HG03354 (cell line): ENCODE measurements around the gene CFAP77.

Experiments
- ATAC-seq: cut with Tn5 transposase; IDR thresholded peaks from one replicate; pipeline ENCODE4 v1.9.1; 2021; ENCODE audit warnings: mild to moderate bottlenecking; ENCODE audit not compliant: unreplicated experiment, poor library complexity, severe bottlenecking

Gene CFAP77

GRCh38 chr9:132507670-132508469 lies 97.9 kb downstream of the CFAP77 start:
- no peak for ATAC-seq

DNA sequence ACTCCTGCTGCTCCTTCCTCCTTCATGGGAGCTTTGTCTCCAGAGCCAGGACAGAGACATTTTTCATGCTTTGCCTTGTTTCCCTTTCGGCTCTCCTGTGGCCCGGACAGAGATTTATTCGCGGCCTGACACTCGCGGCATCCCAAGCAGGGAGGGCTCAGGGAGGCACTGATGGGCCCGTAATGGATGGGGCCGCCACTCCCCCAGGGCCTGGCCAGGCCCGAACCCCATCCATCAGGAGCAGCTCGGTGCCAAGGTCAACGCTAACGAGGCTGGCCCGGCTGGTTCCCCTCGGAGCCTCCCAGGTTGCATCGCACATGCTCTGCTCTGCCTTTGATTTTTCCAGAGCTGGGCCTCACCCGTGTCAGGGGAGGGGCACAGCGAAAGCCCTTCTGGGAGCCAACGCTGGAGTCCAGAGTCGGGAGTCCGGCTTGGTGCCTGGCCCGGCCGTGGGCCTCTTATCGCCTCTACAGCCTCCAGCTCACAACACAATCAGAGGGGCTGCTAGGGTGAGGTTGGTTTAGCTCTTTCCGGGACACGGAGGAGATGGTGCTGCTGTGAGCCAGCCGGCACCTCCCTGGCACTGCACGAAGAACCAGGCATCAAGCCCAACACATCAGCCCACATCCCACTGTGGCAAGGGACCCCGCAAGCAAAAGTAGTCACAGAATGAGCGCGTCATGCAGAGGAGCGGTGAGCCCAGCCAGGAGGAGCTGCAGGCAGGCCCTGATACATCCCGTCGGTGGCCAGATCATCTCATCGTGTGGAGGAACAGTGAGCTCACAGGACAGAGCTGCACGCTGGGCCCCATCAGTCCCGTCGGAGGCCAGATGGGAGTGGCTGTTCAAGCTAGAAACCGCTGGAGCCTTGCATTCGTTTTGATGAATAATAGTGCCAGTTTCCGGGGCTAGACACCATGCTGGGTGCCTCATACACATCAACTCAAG lies 100.2 kb downstream of the CFAP77 start:
- no peak for ATAC-seq

DNA sequence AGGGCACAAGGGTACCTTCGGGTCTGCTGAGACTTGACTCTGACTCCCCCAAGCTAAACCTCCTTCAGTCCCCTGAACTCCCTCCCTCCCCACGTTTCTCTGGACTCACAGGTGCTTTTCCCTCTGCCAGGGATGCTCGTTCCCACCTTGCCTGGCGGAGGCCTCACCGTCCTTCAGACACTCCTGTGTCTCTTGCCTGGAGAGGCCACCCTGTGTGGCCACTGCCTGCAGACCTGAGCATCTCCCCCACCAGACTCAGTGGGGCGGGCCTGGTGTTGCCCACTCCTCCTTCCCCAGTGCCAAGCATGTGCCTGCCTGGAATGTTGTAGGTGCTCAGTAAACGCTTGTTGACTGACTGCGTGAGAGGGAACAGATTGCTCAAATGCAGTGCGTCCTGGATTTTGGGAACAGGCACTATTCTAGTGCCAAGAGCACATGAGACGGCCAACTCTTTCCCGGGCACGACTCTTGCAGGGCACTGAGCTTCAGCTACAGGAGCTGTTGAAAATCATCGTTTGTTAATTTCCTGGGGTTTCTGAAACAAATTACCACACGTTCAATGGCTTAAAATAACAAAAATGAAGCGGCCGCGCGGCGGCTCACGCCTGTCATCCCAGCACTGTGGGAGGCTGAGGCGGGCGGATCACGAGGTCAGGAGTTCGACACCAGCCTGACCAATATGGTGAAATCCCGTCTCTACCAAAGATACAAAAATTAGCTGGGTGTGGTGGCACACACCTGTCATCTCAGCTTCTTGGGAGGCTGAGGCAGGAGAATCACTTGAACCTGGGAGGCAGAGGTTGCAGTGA lies 101.4 kb downstream of the CFAP77 start:
- no peak for ATAC-seq

DNA sequence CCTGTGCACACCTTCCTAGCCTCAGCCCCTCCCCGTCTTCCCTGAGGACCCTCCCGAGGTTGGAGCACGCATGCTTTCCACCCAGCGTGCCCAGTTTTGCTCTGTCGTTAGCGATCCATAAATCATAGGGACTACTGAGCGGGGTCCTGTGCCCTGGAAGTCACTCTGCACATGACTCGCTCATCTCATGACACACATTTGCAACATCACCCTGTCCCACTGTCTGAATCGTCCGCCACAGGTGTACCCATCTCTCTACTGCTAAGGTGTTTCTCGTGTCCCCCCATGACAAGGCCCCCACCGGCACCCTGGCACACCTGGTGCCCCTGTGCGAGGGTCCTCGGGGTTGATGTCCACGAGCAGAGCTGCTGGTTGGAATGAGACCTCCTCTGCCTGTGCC lies 103.4 kb downstream of the CFAP77 start:
- ATAC-seq = no peak

DNA sequence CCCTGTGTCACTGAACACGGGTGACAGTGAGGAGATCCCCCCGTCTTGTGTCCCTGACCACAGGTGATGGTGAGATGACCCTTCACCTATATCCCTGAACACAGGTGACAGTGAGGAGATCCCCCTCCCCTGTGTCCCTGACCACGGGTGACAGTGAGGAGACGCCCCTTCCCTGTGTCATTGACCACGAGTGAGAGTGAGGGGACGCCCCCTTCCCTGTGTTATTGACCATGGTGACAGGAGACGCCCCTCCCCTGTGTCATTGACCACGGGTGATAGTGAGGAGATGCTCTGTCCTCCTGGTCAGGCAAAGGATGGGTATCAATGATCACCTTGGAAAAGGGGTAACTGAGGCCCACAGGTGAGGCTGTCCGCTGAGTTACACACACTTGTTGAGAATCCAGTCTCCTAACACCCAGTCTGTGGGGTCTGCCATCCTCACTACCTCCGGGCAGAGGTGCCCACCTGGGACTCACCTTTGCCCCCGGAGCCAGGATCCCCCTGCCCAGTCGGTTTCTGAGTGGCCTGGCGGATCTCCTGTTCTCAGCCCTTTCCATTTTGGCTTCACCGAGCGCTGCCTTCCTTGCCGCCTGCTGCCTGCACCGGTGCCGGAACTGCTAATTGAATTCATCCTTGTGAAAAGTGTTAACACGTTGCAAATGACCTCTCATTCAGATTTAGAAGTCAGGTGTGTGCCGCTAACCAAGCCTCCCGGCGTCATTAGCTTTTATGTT lies 104.2 kb downstream of the CFAP77 start:
- ATAC-seq = no peak

DNA sequence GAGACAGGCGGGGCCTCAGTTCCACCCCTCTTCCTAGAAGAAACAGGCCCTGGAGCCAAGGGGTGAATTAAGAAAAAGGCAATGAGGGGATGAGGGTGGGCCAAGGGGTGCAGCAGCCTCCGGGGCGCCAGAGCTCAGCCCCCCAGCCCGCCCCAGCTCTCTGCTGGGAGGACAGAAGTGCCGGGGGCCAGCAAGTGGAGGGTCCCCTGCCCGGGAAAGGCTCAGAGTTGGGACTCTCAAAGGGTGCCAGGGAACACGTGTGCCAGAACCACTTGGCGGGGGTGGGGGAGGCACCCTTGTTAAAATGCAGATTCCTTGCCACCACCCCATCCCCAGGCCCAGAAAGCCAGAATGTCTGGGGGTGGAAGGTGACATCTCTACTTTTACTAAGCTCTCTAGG lies 104.8 kb downstream of the CFAP77 start:
- ATAC-seq = no peak

DNA sequence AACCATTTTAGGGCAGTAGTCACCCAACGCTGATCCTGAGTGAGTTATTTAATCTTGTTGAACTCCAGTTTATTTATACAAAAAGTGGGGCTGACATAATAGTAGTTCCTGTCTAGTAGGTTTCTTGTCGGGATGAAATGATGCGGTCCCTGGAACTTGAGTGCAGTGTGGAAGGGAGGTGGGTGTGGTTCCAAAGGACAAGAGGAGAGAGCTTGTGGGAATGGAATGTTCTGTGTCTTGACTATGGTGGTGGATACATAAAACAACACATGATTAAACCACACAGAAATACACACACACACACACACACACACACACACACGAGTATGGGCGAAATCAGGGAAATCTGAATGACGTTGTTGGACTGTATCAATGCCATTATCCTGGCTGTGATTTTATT lies 106.3 kb downstream of the CFAP77 start:
- ATAC-seq = no peak

DNA sequence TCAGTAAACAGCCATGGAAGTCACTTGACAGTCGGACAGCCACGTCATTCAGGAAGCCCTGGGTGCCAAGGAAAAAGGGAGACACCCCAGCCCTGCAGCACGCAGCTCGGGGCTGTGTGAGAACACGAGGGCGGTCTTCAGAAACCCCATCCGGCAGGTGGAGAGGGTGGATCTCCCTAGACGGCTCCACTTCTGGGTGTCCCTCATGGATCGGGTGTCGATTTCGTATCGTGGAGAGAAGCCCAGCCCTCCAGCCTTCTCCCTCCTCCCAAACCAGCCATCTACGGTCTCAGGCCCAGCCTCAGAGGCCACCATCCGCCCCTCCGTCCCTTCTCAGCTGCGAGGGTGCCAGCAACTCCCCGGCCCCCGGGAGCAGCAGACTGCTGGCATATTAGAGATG lies 106.9 kb downstream of the CFAP77 start:
- ATAC-seq = no peak

DNA sequence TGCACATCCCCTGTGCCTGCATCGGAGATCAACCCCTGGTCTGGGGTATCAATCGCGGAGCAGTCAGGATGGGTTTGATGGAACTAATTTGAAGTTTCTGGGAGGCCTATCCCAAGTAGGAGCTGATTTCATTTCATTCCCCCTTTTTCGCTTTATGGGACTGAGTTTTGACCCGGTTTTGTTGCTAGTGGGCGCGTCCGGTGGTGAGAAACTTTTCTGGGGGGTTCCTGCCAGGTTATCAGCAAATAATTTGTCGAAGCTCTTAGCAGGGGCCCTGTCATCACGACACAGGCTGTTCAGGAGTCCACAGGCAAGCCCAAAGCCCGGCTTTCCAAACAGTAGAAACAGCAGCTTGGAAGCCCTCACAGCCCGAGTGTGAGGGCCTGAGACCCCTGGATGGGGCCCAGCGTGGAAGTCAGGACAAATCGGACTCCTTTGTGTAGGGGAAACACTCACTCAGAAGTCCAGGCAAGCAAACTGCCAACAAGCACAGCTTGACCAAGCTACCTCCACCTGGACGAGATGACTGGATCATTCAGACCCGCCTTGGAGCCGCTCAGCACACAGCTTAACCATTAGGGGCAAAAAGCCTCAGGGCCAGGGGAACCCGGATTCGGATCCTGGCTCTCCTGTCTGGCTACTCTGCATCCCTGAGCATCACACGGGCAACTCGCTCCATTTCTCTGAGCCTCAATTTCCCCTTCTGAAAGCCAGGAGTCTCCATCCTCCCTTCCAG lies 108.0 kb downstream of the CFAP77 start:
- no peak for ATAC-seq

- ATAC-seq = no peak
These were observed 108.6 kb downstream of the CFAP77 start for GRCh38 chr9:132518626-132519025.

DNA sequence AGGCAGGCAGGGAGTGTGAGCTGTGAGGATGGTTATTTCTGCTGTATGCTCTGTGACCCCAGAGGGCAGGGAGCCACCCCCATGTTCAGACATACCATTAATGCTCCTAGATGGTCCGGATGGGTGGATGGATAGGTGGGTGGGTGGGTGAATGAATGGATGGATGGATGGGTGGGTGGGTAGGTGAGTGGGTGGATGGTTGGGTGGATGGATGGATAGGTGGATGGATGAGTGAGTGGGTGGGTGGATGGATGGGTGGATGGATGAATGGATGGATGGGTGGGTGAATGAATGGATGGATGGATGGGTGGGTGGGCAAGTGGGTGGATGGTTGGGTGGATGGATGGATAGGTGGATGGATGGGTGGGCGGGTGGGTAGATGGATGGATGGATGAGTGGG lies 109.0 kb downstream of the CFAP77 start:
- no peak for ATAC-seq

- no peak for ATAC-seq
These were observed 110.6 kb downstream of the CFAP77 start for GRCh38 chr9:132520612-132521011.

- ATAC-seq = no peak
These were observed 115.5 kb downstream of the CFAP77 start for GRCh38 chr9:132525308-132526023.

GRCh38 chr9:132531195-132531594 lies 121.2 kb downstream of the CFAP77 start:
- ATAC-seq = no peak

GRCh38 chr9:132531710-132532570 lies 121.9 kb downstream of the CFAP77 start:
- ATAC-seq = no peak

DNA sequence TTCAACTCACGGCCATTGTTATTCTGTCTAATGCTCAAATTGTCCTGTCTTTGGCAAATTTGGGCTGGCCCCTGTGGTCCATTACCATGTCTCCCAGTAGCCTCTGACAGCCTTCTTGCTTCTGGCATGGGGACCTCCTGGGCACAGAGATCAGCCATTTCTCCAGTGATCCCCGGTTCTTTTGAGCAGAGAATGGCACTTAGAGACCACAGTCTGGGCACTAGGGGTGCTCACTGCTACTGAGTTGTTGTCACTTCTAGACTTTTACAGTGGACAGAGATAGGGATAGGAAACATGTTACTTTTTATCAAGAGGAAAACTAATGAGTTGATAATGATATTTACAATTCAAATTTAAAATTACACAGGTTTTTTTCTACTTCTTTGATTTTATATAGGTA lies 124.8 kb downstream of the CFAP77 start:
- no peak for ATAC-seq

DNA sequence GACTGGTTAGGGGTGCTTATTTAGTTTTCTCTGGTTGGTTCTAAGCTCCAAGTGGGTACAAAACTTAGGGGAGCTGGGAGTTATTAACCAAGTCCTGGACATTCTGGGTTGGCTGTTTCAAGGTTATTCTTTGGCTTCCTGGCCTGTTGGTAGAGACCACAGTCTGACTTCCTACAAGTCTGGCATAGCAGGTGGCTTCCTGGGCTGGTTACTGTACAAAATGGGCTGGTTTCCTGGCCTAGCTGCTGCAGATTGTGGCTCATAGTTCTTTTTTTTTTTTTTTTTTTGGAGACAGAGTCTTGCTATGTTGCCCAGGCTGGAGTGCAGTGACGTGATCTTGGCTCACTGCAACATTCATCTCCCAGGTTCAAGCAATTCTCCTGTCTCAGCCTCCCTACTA lies 126.1 kb downstream of the CFAP77 start:
- ATAC-seq = no peak
